ENCODE data around the gene NUDT21.

NUDT21 gene

GRCh38 chr16:56424404-56424764, 26.7 kb downstream of the NUDT21 start:
- Histone ChIP-seq H3K9ac (ENCODE audit: low read depth, low read length) (peak overlapping the region; percentile 97), H3K27me3 (ENCODE audit: control insufficient read depth, insufficient read depth, low read length) (no peaks in the 10 kb centered on the region)

GRCh38 chr16:56423584-56424403, 27.3 kb downstream of the NUDT21 start:
- peak overlapping the region; percentile 75 for H3K4me3 ChIP-seq (ENCODE audit: low read length)
- no peaks in the 10 kb centered on the region for H3K9me3 ChIP-seq (replicated peaks; ENCODE audit: low read length)
- H3K9ac ChIP-seq (ENCODE audit: low read depth, low read length): peak overlapping the region; percentile 97
- peaks cover 27% of the 10 kb centered on the region for H3K4me1 ChIP-seq (ENCODE audit: control insufficient read depth, insufficient read depth, low read length)
- peak overlapping the region; percentile 86 for H3K4me2 ChIP-seq (ENCODE audit: low read length)
- H3K36me3 ChIP-seq (ENCODE audit: insufficient read depth, low read length): no peaks in the 10 kb centered on the region
- no peaks in the 10 kb centered on the region for H3K27me3 ChIP-seq (ENCODE audit: control insufficient read depth, insufficient read depth, low read length)

More at GRCh38 chr16:56424404-56424764, 26.7 kb downstream of the NUDT21 start:
- Histone ChIP-seq H3K9me3 (replicated peaks; ENCODE audit: low read length) (no peaks in the 10 kb centered on the region), H3K36me3 (ENCODE audit: insufficient read depth, low read length) (no peaks in the 10 kb centered on the region), H3K4me3 (ENCODE audit: low read length) (peak overlapping the region; percentile 75), H3K4me2 (ENCODE audit: low read length) (peak overlapping the region; percentile 86), H3K4me1 (ENCODE audit: control insufficient read depth, insufficient read depth, low read length) (peaks cover 23% of the 10 kb centered on the region)

GRCh38 chr16:56422896-56423441, 28.2 kb downstream of the NUDT21 start:
- Histone ChIP-seq H3K9ac (ENCODE audit: low read depth, low read length) (peak overlapping the region; percentile 97), H3K4me3 (ENCODE audit: low read length) (no peak overlapping the region), H3K4me1 (ENCODE audit: control insufficient read depth, insufficient read depth, low read length) (peaks cover 30% of the 10 kb centered on the region), H3K9me3 (replicated peaks; ENCODE audit: low read length) (no peaks in the 10 kb centered on the region), H3K36me3 (ENCODE audit: insufficient read depth, low read length) (no peaks in the 10 kb centered on the region), H3K4me2 (ENCODE audit: low read length) (peak overlapping the region; percentile 86), H3K27me3 (ENCODE audit: control insufficient read depth, insufficient read depth, low read length) (no peaks in the 10 kb centered on the region)

GRCh38 chr16:56421976-56422669, 29.0 kb downstream of the NUDT21 start:
- H3K9ac ChIP-seq (ENCODE audit: low read depth, low read length): no peak overlapping the region
- no peaks in the 10 kb centered on the region for H3K9me3 ChIP-seq (replicated peaks; ENCODE audit: low read length)
- no peaks in the 10 kb centered on the region for H3K36me3 ChIP-seq (ENCODE audit: insufficient read depth, low read length)
- no peak overlapping the region for H3K4me2 ChIP-seq (ENCODE audit: low read length)
- peaks cover 30% of the 10 kb centered on the region for H3K4me1 ChIP-seq (ENCODE audit: control insufficient read depth, insufficient read depth, low read length)
- H3K4me3 ChIP-seq (ENCODE audit: low read length): no peak overlapping the region
- H3K27me3 ChIP-seq (ENCODE audit: control insufficient read depth, insufficient read depth, low read length): no peaks in the 10 kb centered on the region

GRCh38 chr16:56421313-56421712, 29.8 kb downstream of the NUDT21 start:
- no peaks in the 10 kb centered on the region for H3K9me3 ChIP-seq (replicated peaks; ENCODE audit: low read length)
- H3K27me3 ChIP-seq (ENCODE audit: control insufficient read depth, insufficient read depth, low read length): no peaks in the 10 kb centered on the region
- H3K9ac ChIP-seq (ENCODE audit: low read depth, low read length): no peak overlapping the region
- no peaks in the 10 kb centered on the region for H3K36me3 ChIP-seq (ENCODE audit: insufficient read depth, low read length)
- no peak overlapping the region for H3K4me2 ChIP-seq (ENCODE audit: low read length)
- H3K4me1 ChIP-seq (ENCODE audit: control insufficient read depth, insufficient read depth, low read length): peaks cover 30% of the 10 kb centered on the region
- no peak overlapping the region for H3K4me3 ChIP-seq (ENCODE audit: low read length)

- H3K4me1 ChIP-seq (ENCODE audit: control insufficient read depth, insufficient read depth, low read length): peaks cover 25% of the 10 kb centered on the region
Measured at GRCh38 chr16:56420613-56421012, 30.5 kb downstream of the NUDT21 start.

GRCh38 chr16:56419740-56420548, 31.2 kb downstream of the NUDT21 start:
- no peak overlapping the region for H3K4me3 ChIP-seq (ENCODE audit: low read length)
- H3K36me3 ChIP-seq (ENCODE audit: insufficient read depth, low read length): no peaks in the 10 kb centered on the region
- no peaks in the 10 kb centered on the region for H3K27me3 ChIP-seq (ENCODE audit: control insufficient read depth, insufficient read depth, low read length)
- no peak overlapping the region for H3K4me2 ChIP-seq (ENCODE audit: low read length)
- H3K9me3 ChIP-seq (replicated peaks; ENCODE audit: low read length): no peaks in the 10 kb centered on the region
- H3K4me1 ChIP-seq (ENCODE audit: control insufficient read depth, insufficient read depth, low read length): peaks cover 29% of the 10 kb centered on the region
- no peak overlapping the region for H3K9ac ChIP-seq (ENCODE audit: low read depth, low read length)

More at GRCh38 chr16:56420613-56421012, 30.5 kb downstream of the NUDT21 start:
- no peaks in the 10 kb centered on the region for H3K27me3 ChIP-seq (ENCODE audit: control insufficient read depth, insufficient read depth, low read length)
- no peak overlapping the region for H3K4me2 ChIP-seq (ENCODE audit: low read length)
- no peaks in the 10 kb centered on the region for H3K36me3 ChIP-seq (ENCODE audit: insufficient read depth, low read length)
- no peak overlapping the region for H3K9ac ChIP-seq (ENCODE audit: low read depth, low read length)
- H3K9me3 ChIP-seq (replicated peaks; ENCODE audit: low read length): no peaks in the 10 kb centered on the region
- no peak overlapping the region for H3K4me3 ChIP-seq (ENCODE audit: low read length)

GRCh38 chr16:56417138-56417537, 34.0 kb downstream of the NUDT21 start:
- Histone ChIP-seq H3K9me3 (replicated peaks; ENCODE audit: low read length) (no peaks in the 10 kb centered on the region), H3K4me1 (ENCODE audit: control insufficient read depth, insufficient read depth, low read length) (peaks cover 16% of the 10 kb centered on the region), H3K36me3 (ENCODE audit: insufficient read depth, low read length) (no peaks in the 10 kb centered on the region)

GRCh38 chr16:56415875-56416274, 35.3 kb downstream of the NUDT21 start:
- Histone ChIP-seq H3K4me3 (ENCODE audit: low read length) (no peak overlapping the region), H3K4me2 (ENCODE audit: low read length) (no peak overlapping the region), H3K36me3 (ENCODE audit: insufficient read depth, low read length) (peaks cover 9% of the 10 kb centered on the region), H3K27me3 (ENCODE audit: control insufficient read depth, insufficient read depth, low read length) (no peaks in the 10 kb centered on the region), H3K9ac (ENCODE audit: low read depth, low read length) (no peak overlapping the region), H3K4me1 (ENCODE audit: control insufficient read depth, insufficient read depth, low read length) (peaks cover 16% of the 10 kb centered on the region), H3K9me3 (replicated peaks; ENCODE audit: low read length) (no peaks in the 10 kb centered on the region)

More at GRCh38 chr16:56417138-56417537, 34.0 kb downstream of the NUDT21 start:
- H3K9ac ChIP-seq (ENCODE audit: low read depth, low read length): no peak overlapping the region
- H3K27me3 ChIP-seq (ENCODE audit: control insufficient read depth, insufficient read depth, low read length): no peaks in the 10 kb centered on the region
- no peak overlapping the region for H3K4me2 ChIP-seq (ENCODE audit: low read length)
- H3K4me3 ChIP-seq (ENCODE audit: low read length): no peak overlapping the region

GRCh38 chr16:56414366-56414765, 36.8 kb downstream of the NUDT21 start:
- Histone ChIP-seq H3K36me3 (ENCODE audit: insufficient read depth, low read length) (peaks cover 11% of the 10 kb centered on the region), H3K4me2 (ENCODE audit: low read length) (no peak overlapping the region), H3K4me3 (ENCODE audit: low read length) (no peak overlapping the region), H3K9ac (ENCODE audit: low read depth, low read length) (no peak overlapping the region), H3K27me3 (ENCODE audit: control insufficient read depth, insufficient read depth, low read length) (no peaks in the 10 kb centered on the region), H3K9me3 (replicated peaks; ENCODE audit: low read length) (no peaks in the 10 kb centered on the region), H3K4me1 (ENCODE audit: control insufficient read depth, insufficient read depth, low read length) (peaks cover 13% of the 10 kb centered on the region)

GRCh38 chr16:56413381-56413780, 37.8 kb downstream of the NUDT21 start:
- Histone ChIP-seq H3K4me3 (ENCODE audit: low read length) (no peak overlapping the region), H3K9ac (ENCODE audit: low read depth, low read length) (no peak overlapping the region), H3K27me3 (ENCODE audit: control insufficient read depth, insufficient read depth, low read length) (no peaks in the 10 kb centered on the region), H3K4me1 (ENCODE audit: control insufficient read depth, insufficient read depth, low read length) (peaks cover 15% of the 10 kb centered on the region), H3K9me3 (replicated peaks; ENCODE audit: low read length) (no peaks in the 10 kb centered on the region), H3K4me2 (ENCODE audit: low read length) (no peak overlapping the region), H3K36me3 (ENCODE audit: insufficient read depth, low read length) (peaks cover 21% of the 10 kb centered on the region)

Data from skeletal muscle satellite cell (primary cell).